NCI-H146 (cell line): Measurements from ENCODE around the gene ADAMTS2.

Source experiments
- DNase-seq: peaks from one replicate; lab custom pipeline; 2025; lab: John Stamatoyannopoulos, UW

ADAMTS2 gene

GRCh38 chr5:179139111-179139935, 205.9 kb downstream of the ADAMTS2 start:
- no peak for DNase-seq

GRCh38 chr5:179138568-179138925, 206.7 kb downstream of the ADAMTS2 start:
- DNase-seq: no peak

DNA sequence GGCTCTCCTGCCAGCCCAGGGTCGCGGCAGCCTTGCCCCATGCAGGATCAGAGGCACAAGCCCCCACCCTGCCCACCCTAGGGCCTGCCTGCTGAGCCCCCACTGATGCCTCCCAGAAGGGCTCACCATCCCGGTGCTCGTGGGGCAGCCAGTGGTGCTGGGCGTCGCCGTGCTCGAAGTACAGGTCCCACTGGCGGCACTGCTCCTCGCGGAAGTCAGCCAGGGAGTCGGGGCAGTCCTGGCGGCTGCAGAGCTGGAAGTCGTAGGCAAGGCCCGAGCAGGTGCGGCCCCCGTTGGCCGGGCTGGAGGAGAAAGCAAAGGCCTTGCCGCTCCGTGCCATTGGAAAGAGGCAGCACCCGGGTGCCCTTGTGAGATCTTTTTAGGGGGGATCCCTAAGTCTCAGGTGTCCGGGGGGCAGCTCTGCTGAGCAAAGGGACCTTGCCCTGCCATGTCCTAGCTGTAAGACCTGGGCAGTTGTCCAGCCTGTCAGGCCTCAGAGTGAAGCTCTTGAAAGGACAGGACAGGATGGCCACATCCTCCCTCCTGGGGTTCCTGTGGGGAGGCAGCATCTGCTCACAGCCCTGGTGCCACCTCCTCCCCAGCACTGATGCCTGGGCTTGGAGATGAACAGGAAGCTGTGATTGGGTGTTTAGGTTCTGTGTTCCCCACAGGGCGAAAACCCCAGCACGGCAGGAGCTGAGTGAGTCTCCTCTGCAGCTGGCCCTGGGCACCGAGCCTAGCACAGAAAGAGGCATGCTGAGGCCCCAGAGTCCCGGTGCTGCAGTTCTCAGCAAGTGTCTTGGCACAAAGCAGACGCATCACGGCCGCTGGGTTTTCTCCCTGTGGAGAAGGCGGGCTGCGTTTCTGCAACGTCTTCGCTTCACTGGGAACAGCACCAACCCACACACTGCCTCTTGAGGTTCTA, 207.4 kb downstream of the ADAMTS2 start:
- DNase-seq: no peak

- DNase-seq: no peak
Observed at GRCh38 chr5:179137016-179137642, 208.1 kb downstream of the ADAMTS2 start.

GRCh38 chr5:179135441-179136215, 209.6 kb downstream of the ADAMTS2 start:
- DNase-seq: no peak

- no peak for DNase-seq
Observed at GRCh38 chr5:179135006-179135405, 210.3 kb downstream of the ADAMTS2 start.

DNA sequence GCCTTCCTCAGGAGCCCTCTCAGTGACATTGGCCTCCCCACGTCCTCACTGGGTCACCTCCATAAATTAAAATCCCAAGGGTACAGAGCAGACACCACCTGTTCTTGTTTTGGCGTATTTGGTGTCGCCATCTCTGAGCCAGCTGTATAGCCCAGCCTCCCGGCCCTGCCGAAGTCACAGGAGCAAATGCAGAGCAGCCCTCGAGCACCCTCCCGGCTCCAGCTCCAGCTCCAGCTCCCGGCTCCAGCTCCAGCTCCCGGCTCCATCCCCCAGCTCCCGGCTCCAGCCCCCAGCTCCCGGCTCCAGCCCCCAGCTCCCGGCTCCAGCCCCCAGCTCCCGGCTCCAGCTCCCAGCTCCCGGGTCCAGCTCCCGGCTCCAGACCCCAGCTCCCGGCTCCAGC, 210.8 kb downstream of the ADAMTS2 start:
- no peak for DNase-seq

- DNase-seq: no peak
Observed at GRCh38 chr5:179132586-179133355, 212.5 kb downstream of the ADAMTS2 start.

DNA sequence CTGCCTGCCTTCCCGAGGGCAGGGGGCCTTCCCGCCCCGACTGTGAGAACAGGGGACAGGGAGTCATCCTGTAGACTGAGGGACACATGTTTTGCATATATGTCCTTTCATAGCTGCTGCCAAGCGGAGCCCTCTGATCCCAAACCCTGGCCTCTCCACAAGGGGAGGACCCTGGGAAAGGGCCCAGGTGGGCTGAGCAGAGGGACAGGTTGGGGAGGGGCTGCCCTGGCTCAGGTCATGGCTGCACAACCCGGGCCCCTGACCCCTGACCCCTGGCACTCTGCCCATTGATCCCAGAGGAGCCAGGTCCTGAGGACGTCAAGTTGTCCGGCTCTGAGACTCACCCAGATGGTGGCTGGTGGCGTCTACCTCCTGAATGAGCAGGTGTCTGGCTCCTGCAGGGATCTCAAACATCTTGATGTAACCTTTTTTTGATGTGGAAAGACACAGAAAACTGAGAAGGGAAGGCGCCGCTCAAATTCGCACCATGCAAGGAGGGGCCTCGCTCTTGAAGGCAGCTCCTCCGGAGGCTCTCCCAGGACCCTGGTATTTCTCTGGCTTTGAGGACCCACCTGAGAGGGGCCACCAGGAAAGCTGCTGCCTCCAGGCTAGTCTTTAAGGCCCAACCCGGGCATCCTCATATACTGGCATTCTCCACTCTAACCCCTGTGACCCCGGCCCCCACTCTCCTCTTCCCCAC, 213.2 kb downstream of the ADAMTS2 start:
- DNase-seq: no peak

DNA sequence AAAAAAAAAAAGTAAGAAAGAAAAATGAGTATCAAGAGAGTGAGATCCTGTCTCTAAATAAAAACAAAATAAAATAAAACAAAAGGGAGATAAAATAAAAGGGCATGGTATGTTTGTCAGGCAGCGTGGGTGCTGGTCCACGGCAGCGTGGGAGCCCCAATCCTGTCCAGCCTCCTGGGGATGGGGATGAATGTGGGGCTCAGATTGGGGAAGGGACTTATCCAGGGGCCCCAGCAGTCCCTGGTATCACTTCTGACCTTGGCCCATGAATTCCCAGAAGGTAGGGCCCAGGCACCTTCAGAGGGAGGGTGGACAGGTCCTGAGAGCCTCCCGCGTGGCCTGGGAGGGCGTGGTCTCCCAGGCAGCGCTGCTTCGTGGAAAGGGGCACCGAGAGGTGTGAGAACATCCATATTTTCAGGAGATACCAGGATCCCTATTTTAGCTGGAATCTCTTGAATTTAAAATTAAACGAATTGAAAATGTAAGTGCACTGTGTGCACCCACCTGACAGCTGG, 213.9 kb downstream of the ADAMTS2 start:
- DNase-seq: no peak

- DNase-seq: no peak
Observed at GRCh38 chr5:179130101-179130681, 215.1 kb downstream of the ADAMTS2 start.

DNA sequence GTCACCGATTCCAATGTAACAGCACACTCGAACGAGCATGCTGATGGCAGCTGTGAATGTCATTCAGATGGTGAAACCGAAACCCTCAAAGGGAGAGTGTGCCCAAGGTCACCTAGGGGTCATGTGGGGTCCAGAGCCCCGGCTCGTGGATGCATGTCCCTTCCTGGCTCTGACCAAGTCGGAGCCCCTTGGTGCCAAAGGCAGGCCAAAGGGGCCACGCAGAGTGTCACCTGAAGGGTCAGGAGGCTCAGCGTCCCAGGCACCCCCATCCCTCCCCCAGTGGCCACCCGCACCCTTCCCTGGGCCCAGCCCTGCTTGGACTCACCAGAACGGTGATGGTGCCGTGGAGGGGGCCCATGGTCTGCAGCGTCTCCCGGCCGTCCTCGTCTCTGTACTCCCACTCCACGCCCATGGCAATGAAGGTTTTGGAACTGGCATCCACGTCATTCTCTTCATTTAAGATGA, 215.6 kb downstream of the ADAMTS2 start:
- no peak for DNase-seq

DNA sequence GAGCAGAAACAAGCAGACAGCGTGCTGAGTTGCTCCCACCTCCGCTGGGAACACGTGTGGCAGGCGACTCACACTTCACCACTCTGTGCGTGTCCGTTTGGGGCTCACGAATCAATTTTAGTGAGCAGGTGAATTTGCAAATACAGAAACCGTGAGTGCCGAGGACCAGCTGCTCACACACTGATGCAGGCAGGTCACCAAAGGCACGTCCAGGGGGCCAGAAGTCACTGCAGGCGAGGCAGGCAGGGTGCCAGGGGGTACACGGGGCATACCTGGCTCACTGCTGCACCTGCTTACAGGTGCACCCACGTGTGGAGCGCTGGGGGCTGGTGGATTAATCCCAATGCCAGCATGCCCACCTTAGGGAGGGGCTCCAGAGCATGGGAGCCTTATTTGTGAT, 216.3 kb downstream of the ADAMTS2 start:
- DNase-seq: no peak

DNA sequence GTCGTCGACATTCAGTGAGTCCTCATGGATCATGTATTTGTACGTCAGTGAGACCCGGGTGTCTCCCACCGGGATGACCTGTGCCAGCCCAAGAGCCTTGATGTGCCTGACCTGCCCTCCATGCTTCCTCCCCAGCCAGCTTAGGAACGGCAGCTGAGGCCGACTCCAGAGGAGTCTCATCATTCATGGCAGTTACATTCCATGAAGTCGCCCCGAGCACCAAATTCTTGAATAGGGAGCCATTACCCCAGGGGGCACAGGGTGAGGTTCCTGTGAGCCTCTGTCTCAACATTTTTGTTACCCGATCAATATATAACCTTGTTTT, 217.3 kb downstream of the ADAMTS2 start:
- DNase-seq: no peak

DNA sequence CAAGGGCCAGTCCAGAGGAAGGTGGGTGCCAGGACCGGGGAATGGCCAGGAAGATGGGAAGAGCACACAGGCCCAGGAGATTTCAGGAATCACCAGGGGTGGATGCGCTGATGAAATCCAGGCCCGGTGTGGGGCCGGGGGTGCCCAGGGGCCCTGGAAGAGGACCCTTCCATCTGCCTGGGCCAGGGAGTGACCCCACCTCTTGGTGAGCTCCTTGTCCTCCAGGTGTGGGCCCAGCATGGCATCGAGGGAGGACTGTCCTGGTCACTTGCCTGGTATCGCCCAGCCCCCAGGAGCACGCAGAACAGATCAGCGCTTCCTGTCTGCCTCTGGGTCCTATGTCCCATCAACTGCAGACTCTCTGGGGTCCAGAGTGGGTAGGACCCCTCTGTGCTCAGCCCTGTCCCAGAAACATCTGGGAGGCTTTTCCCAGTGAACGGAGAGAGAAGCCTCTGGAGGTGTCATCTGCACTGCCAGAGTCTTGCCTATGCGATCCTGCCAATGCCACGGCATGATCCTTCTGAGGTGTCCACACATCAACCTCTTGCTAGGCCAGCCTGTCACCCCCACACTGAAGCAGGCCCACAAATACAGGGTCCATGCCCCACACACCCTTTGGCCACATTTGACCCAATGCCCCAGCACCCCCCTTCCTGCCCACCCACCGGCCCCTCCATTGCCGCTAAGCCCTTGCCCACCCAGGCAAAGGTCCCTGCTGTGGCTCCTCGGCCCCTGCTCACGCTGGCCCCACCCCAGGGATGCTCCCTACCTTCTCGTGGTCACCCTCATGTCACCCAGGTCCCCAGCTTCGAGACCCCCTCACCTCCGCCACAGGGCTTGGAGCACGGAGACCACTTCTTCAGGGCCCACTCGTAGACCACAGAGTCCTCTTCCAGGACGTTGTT, 217.9 kb downstream of the ADAMTS2 start:
- DNase-seq: no peak

DNA sequence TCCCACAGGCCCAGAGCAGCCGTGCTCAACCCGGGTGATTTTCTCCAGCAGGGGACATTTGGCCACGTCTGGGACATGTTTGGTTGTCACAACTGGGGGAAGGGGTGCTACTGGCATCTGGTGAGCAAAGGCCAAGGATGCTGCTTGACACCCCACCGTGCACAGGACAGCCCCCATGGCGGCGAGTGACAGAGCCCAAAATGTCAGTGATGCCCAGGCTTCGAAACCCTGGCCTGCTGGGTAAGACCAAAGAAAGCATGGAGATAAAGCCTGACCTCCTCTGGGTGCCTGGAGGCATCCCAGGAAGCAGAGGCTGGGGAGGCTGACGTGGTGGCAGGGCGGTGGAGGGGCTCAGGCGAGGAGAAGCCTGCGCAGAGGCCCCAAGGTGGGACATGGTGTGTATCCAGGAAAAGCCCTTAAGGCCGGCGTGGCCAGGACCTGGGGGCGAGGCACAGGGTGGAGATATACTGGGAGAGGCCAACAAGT, 218.7 kb downstream of the ADAMTS2 start:
- no peak for DNase-seq

DNA sequence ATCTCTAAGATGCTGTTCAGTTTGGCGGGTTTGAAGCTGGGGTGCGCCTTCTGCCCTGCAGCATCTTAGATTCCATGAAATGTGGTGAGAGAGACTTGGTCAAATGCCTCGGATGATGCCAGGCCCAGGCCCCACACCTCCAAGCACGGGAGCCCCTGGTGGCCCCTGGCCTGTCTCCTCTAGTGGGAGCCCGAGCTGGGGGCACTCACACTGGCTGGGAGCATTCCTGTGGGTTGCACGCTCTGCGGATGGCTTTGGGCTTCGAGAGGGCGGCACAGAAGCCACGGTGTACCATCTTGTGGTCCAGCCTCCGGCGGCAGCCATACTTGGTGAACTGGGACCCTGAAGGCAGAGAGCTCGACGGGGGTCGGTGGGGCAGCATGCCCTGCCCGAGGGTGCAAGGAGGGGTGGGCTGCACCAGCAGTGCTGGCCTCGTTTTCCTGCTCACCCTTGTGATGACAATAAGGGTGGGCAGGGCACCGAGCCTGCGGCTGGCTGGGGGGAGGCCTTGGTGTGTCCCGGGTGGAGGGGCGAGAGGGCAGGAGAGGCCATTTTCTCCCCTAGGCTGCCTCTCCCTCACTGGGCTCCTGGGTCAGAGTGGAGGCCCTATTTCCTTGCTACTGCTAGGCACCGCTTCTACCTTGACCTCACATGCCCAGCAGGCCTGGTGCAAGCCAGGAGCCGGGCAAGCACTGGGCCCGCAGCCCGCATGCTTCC, 219.3 kb downstream of the ADAMTS2 start:
- DNase-seq: no peak
